HG03439 (cell line): ENCODE results near the gene USH1C.

Experiments used
- ATAC-seq: cut with Tn5 transposase; IDR thresholded peaks from one replicate; pipeline ENCODE4 v1.9.1; 2021; ENCODE audit warnings: mild to moderate bottlenecking, moderate library complexity; ENCODE audit not compliant: unreplicated experiment

USH1C gene

DNA sequence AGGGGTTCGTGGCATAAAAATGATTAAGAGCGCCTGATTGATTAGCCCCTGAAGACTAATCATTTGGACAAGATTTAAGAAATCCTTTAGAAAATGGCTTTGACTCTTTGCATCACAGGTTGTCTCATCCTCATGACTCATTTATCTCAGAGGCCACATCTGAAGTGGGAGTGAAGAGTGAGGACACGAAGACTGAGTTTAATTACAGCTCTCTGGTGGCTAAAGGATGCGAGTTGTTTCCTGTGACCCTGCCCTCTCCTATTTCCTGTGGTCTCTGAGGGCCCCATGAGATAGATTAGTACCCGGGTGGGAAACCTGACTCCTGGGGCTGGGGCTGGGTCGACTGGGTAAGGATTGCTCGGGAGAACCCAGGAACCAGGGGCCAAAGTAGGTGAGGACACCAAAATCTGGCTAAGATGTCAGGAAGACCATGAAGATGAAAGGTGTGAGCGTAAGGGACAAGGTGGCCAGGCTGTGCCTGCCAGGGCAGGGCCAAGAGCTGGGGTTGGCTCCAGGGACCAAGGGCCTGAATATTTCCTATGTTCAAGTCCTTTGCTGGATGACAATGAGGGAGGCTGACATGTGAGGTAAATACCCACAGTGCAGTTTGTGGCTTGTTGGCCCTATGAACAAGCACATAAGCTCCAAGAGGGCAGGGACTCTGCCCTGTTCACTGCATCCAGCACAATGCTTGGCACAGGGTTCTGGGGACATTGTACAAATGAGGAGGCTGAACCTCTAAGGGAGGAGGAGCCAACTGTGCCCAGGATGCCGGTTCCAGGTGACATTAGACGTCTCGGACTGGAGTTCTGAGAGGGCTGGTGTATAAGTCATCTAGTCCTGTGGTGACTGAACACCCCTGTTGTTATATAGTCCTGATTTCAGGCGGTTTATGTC lies 6.5 kb upstream of the USH1C start:
- no peak for ATAC-seq

DNA sequence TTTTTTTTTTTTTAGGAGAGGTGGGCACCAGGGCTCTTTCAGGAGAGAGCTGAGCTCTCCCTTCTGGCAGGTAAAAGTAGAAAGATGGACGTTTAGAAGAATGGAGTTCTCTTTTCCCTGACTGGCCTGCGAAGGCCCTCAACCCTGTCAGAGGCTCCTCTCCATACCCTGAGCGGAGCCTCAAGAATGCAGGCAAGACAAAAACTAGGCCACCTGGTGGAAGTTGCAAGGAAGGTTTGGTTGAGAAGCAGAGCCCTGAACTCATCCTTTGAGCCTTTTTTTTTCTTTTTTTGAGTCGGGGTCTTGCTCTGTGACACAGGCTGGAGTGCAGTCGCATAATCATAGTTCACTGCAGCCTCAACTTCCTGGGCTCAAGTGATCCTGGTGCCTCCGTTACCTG lies 4.2 kb upstream of the USH1C start:
- no peak for ATAC-seq

DNA sequence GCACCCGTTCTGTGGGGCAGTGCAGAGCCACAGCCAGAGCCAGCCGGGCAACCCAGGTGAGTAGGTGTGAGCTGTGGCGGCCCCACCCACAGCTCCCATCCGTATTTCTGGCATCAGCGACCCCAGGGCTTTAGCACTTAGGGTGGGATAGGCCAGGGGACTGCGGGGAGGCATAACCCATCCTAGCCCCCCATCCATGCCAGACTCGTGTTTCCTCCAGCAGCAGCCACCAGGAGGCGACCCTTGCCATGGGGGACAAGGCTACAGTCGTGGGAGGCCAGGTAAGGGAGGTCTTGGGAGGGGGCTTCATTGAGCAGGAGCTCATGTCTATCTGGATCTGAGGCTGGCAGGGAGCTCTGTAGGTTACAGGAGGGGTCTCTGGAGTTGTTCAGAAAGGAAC lies 3.7 kb upstream of the USH1C start:
- ATAC-seq: no peak

DNA sequence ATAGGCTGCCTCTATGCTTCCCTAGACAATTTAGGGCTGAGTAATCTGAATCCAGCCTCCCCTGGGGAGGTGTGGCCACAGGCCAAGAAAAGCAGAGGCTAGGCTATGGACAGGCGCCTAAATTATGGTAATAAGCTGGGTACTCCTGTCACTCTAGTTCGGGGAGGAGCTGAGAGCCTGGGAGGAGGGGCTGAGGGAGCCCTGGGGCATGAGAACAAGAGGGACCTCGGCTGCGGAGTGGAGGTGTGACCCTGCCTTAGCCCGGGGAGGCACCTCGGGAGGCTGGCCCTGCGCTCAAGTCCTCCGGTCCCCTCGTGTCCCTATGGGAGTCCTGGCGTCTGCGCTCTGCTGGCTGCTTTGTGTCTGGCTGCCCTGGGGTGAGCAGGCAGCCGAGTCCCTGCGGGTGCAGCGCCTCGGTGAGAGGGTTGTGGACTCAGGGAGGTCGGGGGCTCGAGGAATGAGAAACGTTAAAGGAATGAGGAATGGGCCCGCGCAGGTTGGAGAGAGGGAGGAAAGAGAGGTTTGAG lies 2.9 kb upstream of the USH1C start, which contains the start of gene OTOG:
OTOG (plus strand) TSS at position 209 of the 527 bp plus-strand sequence; CDS start at position 323, 114 bp downstream.
- no peak for ATAC-seq

DNA sequence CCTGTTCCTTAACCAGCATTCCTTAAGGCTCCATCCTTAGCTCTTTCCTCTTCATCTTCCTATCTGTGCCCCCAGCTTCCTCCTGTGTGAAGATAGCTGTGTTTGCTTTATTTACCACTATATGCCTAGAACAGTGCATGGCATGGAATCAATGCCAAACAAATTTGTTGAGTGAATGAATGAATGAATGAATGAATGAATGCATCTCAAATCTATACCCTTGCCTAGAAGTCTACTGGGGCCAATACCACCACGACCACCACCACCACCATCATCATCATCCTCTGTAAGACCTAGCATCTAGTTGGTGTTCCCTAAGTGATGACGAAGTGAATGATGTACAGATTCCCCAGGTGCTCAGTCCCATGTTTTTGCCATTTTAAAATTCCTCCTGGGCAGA lies 2.0 kb upstream of the USH1C start:
- ATAC-seq: no peak

DNA sequence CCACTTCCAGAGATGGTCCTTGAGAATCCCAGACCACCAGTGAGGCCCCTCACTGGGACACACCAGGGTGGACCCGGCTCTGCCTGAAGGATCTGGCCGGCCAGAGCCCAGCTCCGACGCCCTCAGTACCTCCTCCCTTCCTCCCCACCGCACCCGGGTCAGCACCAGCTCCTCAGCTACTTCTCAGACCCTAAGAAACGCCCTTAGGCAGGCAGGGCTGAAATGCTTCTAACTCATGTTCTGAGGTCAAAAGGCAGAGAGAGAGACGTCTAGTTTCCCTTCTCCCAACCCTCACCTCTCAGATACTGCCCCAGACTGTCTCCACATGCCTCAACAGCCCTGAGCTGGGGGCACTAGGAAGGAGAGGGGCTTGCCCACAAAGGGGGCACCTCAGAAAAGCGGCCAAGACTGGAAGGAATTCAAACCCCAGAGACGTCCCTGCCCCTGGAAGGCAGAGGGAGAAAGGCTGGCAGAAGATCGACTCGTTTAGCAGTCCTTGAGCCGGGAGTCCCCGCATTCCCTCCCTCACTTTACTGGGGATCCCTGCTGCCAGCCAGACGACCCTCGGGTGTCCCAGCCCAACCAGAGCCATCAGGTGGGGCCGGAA lies 539 bp downstream of the USH1C start:
- no peak for ATAC-seq

DNA sequence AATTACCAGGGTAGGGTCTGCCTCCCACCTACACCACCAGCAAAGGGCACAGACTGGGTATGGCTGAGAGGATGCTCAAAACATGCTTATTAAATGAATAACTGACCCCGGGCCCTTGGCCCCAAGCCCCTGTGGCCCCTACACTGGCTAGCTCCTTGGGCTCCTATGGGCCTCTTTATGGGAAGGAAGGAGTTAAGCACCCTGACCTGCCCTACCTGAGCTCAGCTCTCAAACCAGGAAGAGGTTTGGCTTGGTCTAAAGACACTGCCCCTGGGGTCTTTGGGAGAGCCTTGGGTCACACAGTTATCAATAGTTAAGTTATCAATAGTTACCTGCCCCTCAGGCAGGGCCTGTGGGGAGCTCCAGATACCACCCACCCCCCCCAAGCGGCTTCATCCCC lies 1.2 kb downstream of the USH1C start:
- no peak for ATAC-seq

DNA sequence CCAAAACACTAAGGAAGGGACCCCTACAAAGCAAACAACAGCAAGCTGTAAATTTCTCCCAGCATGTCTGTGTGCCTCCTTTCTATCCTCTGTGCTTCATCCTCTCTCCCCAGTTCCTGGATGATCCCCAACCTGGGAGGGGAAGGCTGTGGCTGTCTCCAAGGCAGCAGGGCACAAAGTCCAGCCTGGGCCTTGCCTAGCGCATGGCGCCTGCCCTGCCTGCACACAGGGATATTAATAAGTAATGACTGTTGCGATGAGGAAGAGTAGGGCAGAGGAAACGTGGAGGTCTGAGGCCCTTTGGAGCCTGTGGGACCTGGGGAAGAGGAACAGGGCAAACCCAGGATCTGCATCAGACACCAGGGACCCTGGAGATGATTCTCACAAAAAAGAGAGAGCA lies 2.0 kb downstream of the USH1C start:
- no peak for ATAC-seq

DNA sequence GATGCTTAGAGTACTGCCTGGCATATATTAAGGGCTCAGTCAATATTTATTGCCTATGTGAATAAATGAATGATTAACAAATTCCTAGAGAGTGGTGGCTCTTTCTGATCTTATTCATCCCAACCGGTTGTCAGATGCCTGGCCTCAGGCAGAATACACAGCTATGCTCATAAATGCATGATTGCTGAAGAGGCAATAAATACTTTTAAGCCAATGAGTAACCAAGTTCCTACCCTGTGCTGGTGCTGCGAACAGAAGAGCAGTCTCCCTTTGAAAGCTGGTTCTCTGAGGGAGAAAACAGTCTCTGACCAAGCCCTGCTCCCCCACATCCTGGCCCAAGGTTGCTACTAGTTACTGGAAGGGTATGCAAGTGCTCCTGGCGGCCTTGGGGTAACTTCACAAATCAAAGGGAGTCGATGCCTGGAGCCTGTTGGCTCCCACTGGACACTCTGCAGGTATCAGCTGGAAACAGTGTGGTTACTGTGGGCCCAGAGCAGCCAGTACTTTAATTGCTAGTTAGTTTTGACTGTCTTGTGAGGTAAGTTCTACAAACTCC lies 2.8 kb downstream of the USH1C start:
- ATAC-seq: no peak

DNA sequence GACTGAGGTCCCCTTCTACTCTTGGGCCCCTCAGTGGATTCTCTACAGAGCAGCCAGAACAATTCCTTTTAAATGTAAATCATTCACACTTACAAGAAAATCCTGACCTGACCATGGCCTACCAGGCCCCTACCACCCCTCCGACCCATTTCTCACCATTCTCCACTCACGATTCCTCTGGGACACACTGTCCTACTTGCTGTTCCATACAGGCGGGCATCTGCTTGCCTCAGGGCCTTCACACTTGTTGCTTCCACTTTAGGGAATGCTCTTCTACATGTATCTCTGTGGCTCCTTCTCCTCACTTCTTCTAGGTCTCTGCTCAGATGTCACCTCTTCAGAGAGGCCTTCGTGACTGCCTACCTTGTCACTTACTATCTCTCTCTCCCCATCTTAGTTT lies 3.4 kb downstream of the USH1C start:
- no peak for ATAC-seq

DNA sequence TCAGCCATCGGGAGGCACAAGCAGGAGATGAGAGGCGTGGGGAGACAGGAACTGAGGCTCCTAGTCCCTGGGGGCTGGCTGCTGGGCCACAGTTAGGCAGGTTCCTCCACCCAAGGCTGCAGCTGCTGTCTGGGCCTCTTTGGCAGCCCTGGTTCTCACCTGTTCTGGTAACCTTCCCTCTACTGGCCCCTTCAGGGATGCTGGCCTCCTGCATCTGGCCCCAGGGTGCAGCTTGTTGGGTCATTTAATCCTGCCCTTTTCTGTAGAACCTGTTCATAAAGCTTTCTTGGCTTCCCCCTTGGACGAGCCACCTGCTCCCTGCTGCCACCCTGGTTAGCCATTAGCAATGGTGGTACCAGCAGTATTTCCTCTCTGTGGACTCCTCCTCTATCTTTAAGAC lies 5.5 kb downstream of the USH1C start:
- ATAC-seq: no peak

DNA sequence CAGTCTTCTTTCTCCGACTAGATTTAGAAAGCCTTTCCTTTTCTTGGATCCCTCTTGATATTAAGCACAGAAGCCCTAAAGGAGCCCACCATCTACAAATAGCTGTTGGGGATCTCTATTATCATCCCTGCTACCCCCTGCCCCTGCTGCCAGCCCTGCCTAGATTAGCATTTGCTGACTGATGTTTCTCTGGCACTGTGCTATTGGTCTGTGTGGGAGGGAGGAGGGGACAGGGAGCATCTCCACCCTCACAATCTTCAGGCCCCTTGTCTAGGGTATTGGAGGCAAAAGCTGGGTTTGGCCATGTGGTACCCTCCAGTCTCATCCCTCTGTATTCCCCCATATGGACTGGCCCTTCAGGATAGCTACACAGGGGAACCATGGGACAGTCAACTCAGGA lies 6.2 kb downstream of the USH1C start:
- ATAC-seq: no peak

DNA sequence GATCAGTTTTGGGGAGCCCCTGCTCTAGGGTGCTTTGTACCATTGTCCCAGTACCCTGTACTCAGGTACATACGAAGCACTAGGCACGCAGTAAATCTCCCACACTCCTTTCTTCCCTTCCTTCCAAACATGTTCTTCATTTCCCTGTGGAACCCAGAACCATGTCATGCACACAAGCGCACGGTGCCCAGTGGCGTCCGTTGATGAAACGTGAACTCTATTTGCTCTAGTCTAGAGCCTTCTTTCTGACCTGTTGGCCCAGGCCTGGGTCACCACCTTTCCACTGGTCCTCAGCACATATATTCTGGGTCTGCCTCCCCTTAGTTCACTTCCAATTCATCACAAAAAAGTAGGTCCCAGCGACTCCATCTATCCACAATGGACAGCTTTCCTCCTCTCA lies 7.0 kb downstream of the USH1C start:
- no peak for ATAC-seq

DNA sequence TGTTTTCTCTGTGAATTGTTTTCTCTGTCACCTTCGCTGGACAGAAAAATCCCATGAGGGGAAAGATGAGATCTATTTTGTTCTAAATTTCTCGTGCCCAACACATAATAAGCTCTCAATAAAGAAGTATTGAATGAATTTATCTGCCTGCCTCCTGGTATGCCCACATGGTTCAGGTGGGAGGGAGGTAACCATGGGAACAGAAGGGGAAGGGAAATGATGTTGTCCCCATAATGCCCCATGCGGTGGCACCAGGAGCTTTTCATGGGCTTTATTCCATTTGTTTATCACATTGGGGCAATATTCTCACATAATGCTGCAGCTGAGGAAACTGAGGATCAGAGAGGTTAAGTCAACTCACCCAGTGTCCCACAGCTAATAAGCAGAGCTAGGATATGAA lies 8.7 kb downstream of the USH1C start:
- no peak for ATAC-seq

DNA sequence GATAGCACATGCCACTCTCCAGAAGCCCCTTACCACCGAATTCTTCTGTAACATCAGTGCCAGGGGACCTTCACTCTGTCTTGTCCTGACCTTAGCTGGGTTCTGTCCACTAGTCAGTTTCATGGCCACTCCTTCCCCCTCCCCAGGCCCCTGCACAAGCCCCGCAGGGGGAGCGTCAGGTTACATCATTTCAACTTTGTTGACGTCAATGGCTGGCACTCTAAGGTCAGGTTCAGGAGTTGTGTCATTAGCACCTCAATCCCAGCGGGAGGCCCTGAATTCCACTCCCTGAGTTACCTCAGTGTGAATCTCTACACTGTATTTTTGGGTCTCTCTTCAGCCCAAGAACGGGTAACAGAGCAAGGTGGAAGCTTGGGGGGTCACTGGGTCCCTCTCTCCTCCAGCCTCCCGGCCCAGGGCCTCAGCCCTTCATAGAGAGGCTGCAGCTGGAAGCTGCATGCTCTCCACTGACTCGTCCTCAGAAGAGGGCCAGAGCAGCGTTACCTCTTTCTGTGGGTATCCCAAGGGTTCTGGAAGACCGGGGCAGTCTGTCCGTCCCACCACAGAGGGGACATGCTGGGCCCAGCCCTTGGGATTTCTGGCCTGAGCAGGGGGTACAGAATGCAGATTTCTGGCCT lies 10.3 kb downstream of the USH1C start:
- no peak for ATAC-seq

DNA sequence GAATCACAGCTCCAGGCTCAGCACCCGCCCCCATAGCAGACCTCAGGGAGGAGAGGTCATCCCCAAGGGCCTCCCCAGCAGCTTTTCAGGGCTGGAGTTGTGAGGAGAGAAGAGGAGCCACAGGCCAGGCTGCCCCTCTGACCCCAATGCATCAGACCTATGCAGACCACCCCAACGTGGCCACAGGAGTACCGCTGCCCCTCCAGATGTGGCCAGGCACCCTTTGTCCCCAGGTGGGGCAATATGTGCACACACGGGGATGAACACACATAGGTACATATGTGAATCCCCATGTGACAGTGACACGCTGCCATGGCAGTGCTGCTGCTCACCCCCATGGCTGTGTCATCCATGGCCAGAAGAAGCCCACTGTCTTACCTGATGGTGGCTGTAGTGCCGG lies 10.9 kb downstream of the USH1C start:
- ATAC-seq: no peak

DNA sequence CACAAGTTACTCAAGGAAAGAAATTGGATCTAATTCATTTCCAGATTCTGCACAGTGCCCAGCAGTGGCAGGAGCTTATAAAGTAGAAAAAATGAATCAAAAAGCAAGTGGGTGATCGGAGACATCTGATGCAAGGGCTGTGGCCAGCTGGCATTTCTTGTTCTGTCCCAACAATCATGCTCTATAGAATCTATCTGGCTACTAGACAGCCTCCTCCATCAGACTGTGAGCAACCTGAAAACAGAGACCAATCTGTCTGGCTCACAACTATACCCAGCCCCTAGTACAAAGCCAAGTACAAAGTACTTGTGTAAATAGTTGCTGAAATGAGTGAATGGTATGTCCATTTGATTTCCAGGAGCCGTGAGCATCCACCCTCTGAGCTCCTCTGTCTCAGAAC lies 11.4 kb downstream of the USH1C start:
- no peak for ATAC-seq

DNA sequence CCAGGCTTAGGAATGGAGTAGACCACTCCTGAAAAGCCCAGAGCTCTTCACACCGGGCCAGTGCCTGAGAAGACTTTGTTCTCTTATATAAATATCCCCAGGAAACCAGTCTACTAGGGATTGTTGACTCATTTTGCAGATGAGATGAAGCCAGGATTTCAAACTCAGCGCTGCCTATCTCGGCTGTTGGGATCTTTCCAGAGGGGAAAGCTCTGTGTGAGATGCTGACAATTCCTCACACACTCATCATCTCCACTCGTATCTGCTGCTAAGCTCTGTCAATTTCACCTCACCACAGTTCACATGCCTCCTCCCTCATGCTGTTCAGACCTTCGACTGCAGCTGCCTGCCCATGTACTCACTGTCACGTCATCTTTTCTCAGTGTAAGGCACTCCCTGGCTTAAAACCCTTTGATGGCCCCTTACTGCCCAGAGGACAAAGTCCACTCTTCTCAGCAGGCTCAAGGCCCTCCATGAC lies 12.5 kb downstream of the USH1C start:
- no peak for ATAC-seq

DNA sequence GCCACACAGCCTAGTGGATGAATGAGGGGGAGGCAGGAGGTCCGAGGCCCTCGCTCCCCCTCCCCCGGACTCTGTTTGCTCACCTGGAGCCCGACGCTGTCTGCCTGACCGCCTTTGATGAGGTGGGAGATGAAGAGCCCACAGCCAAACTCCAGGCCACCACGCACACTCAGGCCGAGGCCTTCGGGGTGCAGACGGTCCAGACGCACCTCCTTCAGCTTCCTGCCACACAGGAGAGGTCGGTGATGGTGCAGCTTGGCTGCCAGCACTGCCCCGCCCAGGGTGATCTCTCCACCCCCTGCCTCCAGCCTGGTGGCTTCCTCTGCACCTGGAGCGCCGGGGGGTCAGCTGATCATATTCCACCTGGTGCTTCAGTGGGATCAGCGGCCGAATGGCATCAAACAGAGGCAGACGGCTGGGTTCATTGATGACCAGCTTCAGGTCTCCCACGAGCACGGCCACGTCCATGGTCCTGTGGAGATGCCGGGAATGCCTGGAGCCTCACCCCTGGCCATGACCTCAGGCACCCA lies 13.1 kb downstream of the USH1C start:
- ATAC-seq: no peak

DNA sequence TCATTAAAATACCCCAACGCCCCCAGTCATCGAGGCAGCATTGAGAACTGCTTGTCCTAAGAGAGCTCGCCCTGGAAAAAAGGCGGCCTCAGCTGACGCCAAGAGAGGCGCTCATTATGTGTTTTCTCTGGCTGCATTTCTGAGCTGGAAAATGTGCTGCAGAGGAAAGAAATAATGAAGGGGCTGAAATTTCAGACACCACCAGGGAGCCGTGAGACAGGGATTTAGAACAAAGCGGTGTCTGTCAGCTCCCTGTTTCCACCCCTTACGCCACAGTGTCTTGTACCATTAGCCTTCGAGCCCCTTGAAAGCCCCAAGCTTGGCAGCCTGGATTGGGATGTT lies 14.4 kb downstream of the USH1C start:
- ATAC-seq: no peak
